HepG2 (cell line): ENCODE measurements around the gene NFIC. TPM values are rescaled to one million over a fixed set of nuclear protein-coding genes. Genes with fewer than 3 reads are reported as not detected.

Source experiments
- ATAC-seq: fragments of 200-7000 bp; cut with Tn5 transposase; 3 replicates; pipeline ENCODE4 v1.9.1; 2020; ENCODE audit warnings: mild to moderate bottlenecking, moderate library complexity
- BruUV-seq: library from RNA; stranded (reverse); fragments of 400-500 nt; replicated peaks from 2 replicates; lab custom pipeline; 2021; lab: Mats Ljungman, UMichigan
- CTCF ChIA-PET: fragments of 300-600 bp; formaldehyde crosslinking; extraction: SDS; loops from one replicate; lab custom pipeline; 2021; ENCODE audit warnings: low total read pairs, inconsistent platforms, low intra/inter-chr PET ratio; lab: Yijun Ruan, JAX
- POLR2A ChIA-PET: fragments of 350-600 bp; sonication (Branson Sonifier 250); formaldehyde crosslinking; loops from one replicate; lab custom pipeline; 2020; ENCODE audit warnings: antibody characterized with exemption, inconsistent platforms; lab: Yijun Ruan, JAX
- DNase-seq: peaks from one replicate; pipeline ENCODE4 v3.0.0-alpha.2; 2015; ENCODE audit warnings: low spot score
- FAIRE-seq: peaks from 3 replicates; lab custom pipeline; 2011; peaks lifted over from hg19 to GRCh38; lab: Jason Lieb, UNC
- H2AFZ ChIP-seq: one replicate; pipeline ENCODE4 v1.6.1; 2011; ENCODE audit warnings: low read length, inconsistent platforms
- H3K27ac ChIP-seq: fragments of 300-600 bp; 3 replicates; pipeline ENCODE4 v1.8.0; 2011; ENCODE audit warnings: mixed run types, mild to moderate bottlenecking, mixed read lengths, low read length, inconsistent platforms; ENCODE audit not compliant: insufficient read depth; ENCODE audit errors: extremely low read length
- H3K27me3 ChIP-seq, 2 experiments: fragments of 200-600 bp in 1 of 2; 2 replicates in 1 of 2; 3 replicates in 1 of 2; pipeline versions ENCODE4 v1.6.0 to v1.8.0; 2011; ENCODE audit warnings: low read length in 2 of 2, mild to moderate bottlenecking in 2 of 2, moderate library complexity in 2 of 2, inconsistent platforms in 1 of 2; ENCODE audit not compliant: insufficient read depth in 2 of 2, control insufficient read depth in 1 of 2
- H3K36me3 ChIP-seq, 2 experiments: fragments of 200-600 bp in 1 of 2; replicated peaks in 1 of 2; 2 replicates in 1 of 2; 3 replicates in 1 of 2; pipeline versions ENCODE4 v1.5.1 to v1.8.0; 2011; ENCODE audit warnings: low read length in 2 of 2, inconsistent platforms in 1 of 2; ENCODE audit not compliant: insufficient read depth in 2 of 2, control insufficient read depth in 1 of 2
- H3K4me1 ChIP-seq: 2 replicates; pipeline ENCODE4 v1.5.1; 2012; ENCODE audit warnings: low read length, inconsistent platforms; ENCODE audit not compliant: insufficient read depth
- H3K4me2 ChIP-seq: 2 replicates; pipeline ENCODE4 v1.6.0; 2011; ENCODE audit warnings: low read depth, low read length, inconsistent platforms
- H3K4me3 ChIP-seq, 3 experiments: fragments of 200-600 bp in 1 of 3; sonication (generic), shearing (Covaris generic) in 1 of 3; replicated peaks in 1 of 3; 2 replicates each; pipeline ENCODE4 v1.5.1; 2011 to 2016; ENCODE audit warnings: low read length in 3 of 3, inconsistent platforms in 2 of 3, low read depth in 2 of 3, mild to moderate bottlenecking in 2 of 3, control low read depth in 1 of 3, mixed read lengths in 1 of 3; ENCODE audit not compliant: insufficient read depth in 1 of 3
- H3K79me2 ChIP-seq: one replicate; pipeline ENCODE4 v1.6.1; 2011; ENCODE audit warnings: low read length, inconsistent platforms; ENCODE audit not compliant: insufficient read depth
- H3K9ac ChIP-seq: 2 replicates; pipeline ENCODE4 v1.6.0; 2011; ENCODE audit warnings: mild to moderate bottlenecking, low read depth, low read length, inconsistent platforms; ENCODE audit not compliant: insufficient read depth
- H3K9me3 ChIP-seq: 2 replicates; pipeline ENCODE4 v1.5.1; 2012; ENCODE audit warnings: mild to moderate bottlenecking, low read length
- H4K20me1 ChIP-seq: 2 replicates; pipeline ENCODE4 v1.6.0; 2011; ENCODE audit warnings: inconsistent platforms, mild to moderate bottlenecking, low read length, moderate library complexity; ENCODE audit not compliant: insufficient read depth
- HNRNPL ChIP-seq: fragments of 200-400 bp; formaldehyde crosslinking; IDR thresholded peaks from 2 replicates; pipeline ENCODE4 v1.6.1; 2017; ENCODE audit warnings: mild to moderate bottlenecking, low read depth, low read length
- ZNF367 ChIP-seq: sonication (generic); formaldehyde crosslinking; IDR thresholded peaks from 2 replicates; pipeline ENCODE4 v1.4.0; 2020; ENCODE audit warnings: missing genetic modification reagents, borderline replicate concordance
- ZNF496 ChIP-seq: sonication (generic); formaldehyde crosslinking; IDR thresholded peaks from 2 replicates; pipeline ENCODE4 v1.8.1; 2023; ENCODE audit warnings: mild to moderate bottlenecking, moderate library complexity, missing genetic modification reagents; ENCODE audit not compliant: insufficient replicate concordance
- in situ Hi-C: cut with HindIII; loops from 2 replicates; pipeline ENCODE4 v1.10.0; 2017; ENCODE audit warnings: low pct_unique_long_range_greater_than_20kb; ENCODE audit not compliant: extremely low pct_ligation_motif_present
- intact Hi-C: fragments of 100-400 bp; cut with micrococcal nuclease; formaldehyde crosslinking; loops from one replicate; pipeline ENCODE4 v1.10.0; 2022; ENCODE audit not compliant: unreplicated experiment
- polyA plus RNA-seq, 8 experiments: library from polyadenylated mRNA; depleted of rRNA in 3 of 8; stranded (reverse) in 7 of 8; unstranded in 1 of 8; fragments of >200 nt; fragmentation: Illumina TruSeq in 4 of 8; extraction: Trizol in 4 of 8; gene quantifications; 2 replicates each; pipeline versions ENCODE4 v1.2.1 to v1.2.3, GENCODE V29; 2011 to 2016; ENCODE audit warnings: low read depth in 4 of 8, missing spikeins in 1 of 8, mixed read lengths in 1 of 8; ENCODE audit not compliant: insufficient read depth in 1 of 8
- total RNA-seq, 5 experiments: library from RNA; depleted of rRNA; stranded (reverse); fragments of >200 nt; fragmentation: Illumina TruSeq; extraction: Trizol; gene quantifications; 2 replicates each; pipeline ENCODE4 v1.2.3, GENCODE V29; 2016; ENCODE audit warnings: low read depth in 1 of 5
- TF ChIP-seq, protein P1 (sequence below), 2 experiments: sonication (generic) in 1 of 2; formaldehyde crosslinking in 1 of 2; IDR thresholded peaks; 2 replicates each; pipeline versions ENCODE4 v1.6.1 to v1.9.0; 2014 to 2022; ENCODE audit warnings: antibody characterized with exemption in 1 of 2, borderline replicate concordance in 1 of 2, inconsistent platforms in 1 of 2, low read depth in 1 of 2, missing genetic modification reagents in 1 of 2

NFIC gene
- total and polyA plus RNA-seq, 2 of the 13 experiments (the other 11 are each of a cell fraction or from before 2014, with no cell fraction given): 1.3 to 2.5 TPM

- TF ChIP-seq, protein P1, sequence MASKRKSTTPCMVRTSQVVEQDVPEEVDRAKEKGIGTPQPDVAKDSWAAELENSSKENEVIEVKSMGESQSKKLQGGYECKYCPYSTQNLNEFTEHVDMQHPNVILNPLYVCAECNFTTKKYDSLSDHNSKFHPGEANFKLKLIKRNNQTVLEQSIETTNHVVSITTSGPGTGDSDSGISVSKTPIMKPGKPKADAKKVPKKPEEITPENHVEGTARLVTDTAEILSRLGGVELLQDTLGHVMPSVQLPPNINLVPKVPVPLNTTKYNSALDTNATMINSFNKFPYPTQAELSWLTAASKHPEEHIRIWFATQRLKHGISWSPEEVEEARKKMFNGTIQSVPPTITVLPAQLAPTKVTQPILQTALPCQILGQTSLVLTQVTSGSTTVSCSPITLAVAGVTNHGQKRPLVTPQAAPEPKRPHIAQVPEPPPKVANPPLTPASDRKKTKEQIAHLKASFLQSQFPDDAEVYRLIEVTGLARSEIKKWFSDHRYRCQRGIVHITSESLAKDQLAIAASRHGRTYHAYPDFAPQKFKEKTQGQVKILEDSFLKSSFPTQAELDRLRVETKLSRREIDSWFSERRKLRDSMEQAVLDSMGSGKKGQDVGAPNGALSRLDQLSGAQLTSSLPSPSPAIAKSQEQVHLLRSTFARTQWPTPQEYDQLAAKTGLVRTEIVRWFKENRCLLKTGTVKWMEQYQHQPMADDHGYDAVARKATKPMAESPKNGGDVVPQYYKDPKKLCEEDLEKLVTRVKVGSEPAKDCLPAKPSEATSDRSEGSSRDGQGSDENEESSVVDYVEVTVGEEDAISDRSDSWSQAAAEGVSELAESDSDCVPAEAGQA (IDR thresholded peaks at IDR 0.05; ENCODE audit: low read depth): no peak
- TF ChIP-seq, protein P1 (CRISPR knock-in tag; IDR thresholded peaks at IDR 0.05; ENCODE audit: borderline replicate concordance): no peak
- TF ChIP-seq ZNF367 (CRISPR knock-in tag): no peak
Measured at GRCh38 chr19:3476830-3477229, 110.4 kb downstream of the NFIC start (continued).

GRCh38 chr19:3477506-3477905 is 111.1 kb downstream of the NFIC start:
- H3K4me2 ChIP-seq: no peak overlapping the region
- FAIRE-seq (no peak), ATAC-seq (no peak), DNase-seq (no peak)
- BruUV-seq: no TSS peak
- intact Hi-C loops: no loop called here
- CTCF ChIA-PET: no interaction called here
- H3K4me1 ChIP-seq: peaks cover 32% of the 10 kb centered on the region
- H2AFZ ChIP-seq: no peak overlapping the region
- no peaks in the 10 kb centered on the region for H3K27me3 ChIP-seq
- H3K79me2 ChIP-seq: no peaks in the 10 kb centered on the region
- TF ChIP-seq HNRNPL (0 out of 2 replicates have a peak, but pooled peaks have one; percentile 51), ZNF496 (CRISPR knock-in tag) (no peak)
- TF ChIP-seq, all 625 proteins: peak for 1
- POLR2A ChIA-PET: no interaction called here
- Histone ChIP-seq H4K20me1 (no peaks in the 10 kb centered on the region), H3K4me3 (no peak overlapping the region), H3K9ac (no peak overlapping the region), H3K9me3 (no peaks in the 10 kb centered on the region), H3K36me3 (no peaks in the 10 kb centered on the region), H3K27ac (no peak overlapping the region)
- in situ Hi-C loops: no loop called here
